HepG2 (cell line): ENCODE measurements around the gene THBS1. TPM values are rescaled to one million over a fixed set of nuclear protein-coding genes. Genes with fewer than 3 reads are reported as not detected.

Source experiments
- ATAC-seq: fragments of 200-7000 bp; cut with Tn5 transposase; 3 replicates; pipeline ENCODE4 v1.9.1; 2020; ENCODE audit warnings: mild to moderate bottlenecking, moderate library complexity
- BruUV-seq: library from RNA; stranded (reverse); fragments of 400-500 nt; replicated peaks from 2 replicates; lab custom pipeline; 2021; lab: Mats Ljungman, UMichigan
- CTCF ChIA-PET: fragments of 300-600 bp; formaldehyde crosslinking; extraction: SDS; loops from one replicate; lab custom pipeline; 2021; ENCODE audit warnings: low total read pairs, inconsistent platforms, low intra/inter-chr PET ratio; lab: Yijun Ruan, JAX
- POLR2A ChIA-PET: fragments of 350-600 bp; sonication (Branson Sonifier 250); formaldehyde crosslinking; loops from one replicate; lab custom pipeline; 2020; ENCODE audit warnings: antibody characterized with exemption, inconsistent platforms; lab: Yijun Ruan, JAX
- DNase-seq: peaks from one replicate; pipeline ENCODE4 v3.0.0-alpha.2; 2015; ENCODE audit warnings: low spot score
- FAIRE-seq: peaks from 3 replicates; lab custom pipeline; 2011; peaks lifted over from hg19 to GRCh38; lab: Jason Lieb, UNC
- H2AFZ ChIP-seq: one replicate; pipeline ENCODE4 v1.6.1; 2011; ENCODE audit warnings: low read length, inconsistent platforms
- H3K27ac ChIP-seq: fragments of 300-600 bp; 3 replicates; pipeline ENCODE4 v1.8.0; 2011; ENCODE audit warnings: mixed run types, mild to moderate bottlenecking, mixed read lengths, low read length, inconsistent platforms; ENCODE audit not compliant: insufficient read depth; ENCODE audit errors: extremely low read length
- H3K27me3 ChIP-seq, 2 experiments: fragments of 200-600 bp in 1 of 2; 2 replicates in 1 of 2; 3 replicates in 1 of 2; pipeline versions ENCODE4 v1.6.0 to v1.8.0; 2011; ENCODE audit warnings: low read length in 2 of 2, mild to moderate bottlenecking in 2 of 2, moderate library complexity in 2 of 2, inconsistent platforms in 1 of 2; ENCODE audit not compliant: insufficient read depth in 2 of 2, control insufficient read depth in 1 of 2
- H3K36me3 ChIP-seq, 2 experiments: fragments of 200-600 bp in 1 of 2; replicated peaks in 1 of 2; 2 replicates in 1 of 2; 3 replicates in 1 of 2; pipeline versions ENCODE4 v1.5.1 to v1.8.0; 2011; ENCODE audit warnings: low read length in 2 of 2, inconsistent platforms in 1 of 2; ENCODE audit not compliant: insufficient read depth in 2 of 2, control insufficient read depth in 1 of 2
- H3K4me1 ChIP-seq: 2 replicates; pipeline ENCODE4 v1.5.1; 2012; ENCODE audit warnings: low read length, inconsistent platforms; ENCODE audit not compliant: insufficient read depth
- H3K4me2 ChIP-seq: 2 replicates; pipeline ENCODE4 v1.6.0; 2011; ENCODE audit warnings: low read depth, low read length, inconsistent platforms
- H3K4me3 ChIP-seq, 3 experiments: fragments of 200-600 bp in 1 of 3; sonication (generic), shearing (Covaris generic) in 1 of 3; replicated peaks in 1 of 3; 2 replicates each; pipeline ENCODE4 v1.5.1; 2011 to 2016; ENCODE audit warnings: low read length in 3 of 3, inconsistent platforms in 2 of 3, low read depth in 2 of 3, mild to moderate bottlenecking in 2 of 3, control low read depth in 1 of 3, mixed read lengths in 1 of 3; ENCODE audit not compliant: insufficient read depth in 1 of 3
- H3K79me2 ChIP-seq: one replicate; pipeline ENCODE4 v1.6.1; 2011; ENCODE audit warnings: low read length, inconsistent platforms; ENCODE audit not compliant: insufficient read depth
- H3K9ac ChIP-seq: 2 replicates; pipeline ENCODE4 v1.6.0; 2011; ENCODE audit warnings: mild to moderate bottlenecking, low read depth, low read length, inconsistent platforms; ENCODE audit not compliant: insufficient read depth
- H3K9me3 ChIP-seq: 2 replicates; pipeline ENCODE4 v1.5.1; 2012; ENCODE audit warnings: mild to moderate bottlenecking, low read length
- H4K20me1 ChIP-seq: 2 replicates; pipeline ENCODE4 v1.6.0; 2011; ENCODE audit warnings: inconsistent platforms, mild to moderate bottlenecking, low read length, moderate library complexity; ENCODE audit not compliant: insufficient read depth
- CHD4 ChIP-seq: fragments of 200-600 bp; sonication (generic); IDR thresholded peaks from 2 replicates; pipeline ENCODE4 v1.7.0; 2017; ENCODE audit warnings: mild to moderate bottlenecking, low read length, borderline replicate concordance
- ELK4 ChIP-seq: sonication (generic); formaldehyde crosslinking; IDR thresholded peaks from 2 replicates; pipeline ENCODE4 v1.9.0; 2021; ENCODE audit warnings: missing genetic modification reagents, borderline replicate concordance
- KDM2A ChIP-seq: sonication (generic); formaldehyde crosslinking; IDR thresholded peaks from 2 replicates; pipeline ENCODE4 v1.4.0; 2020; ENCODE audit warnings: low read depth, missing genetic modification reagents, borderline replicate concordance
- KIAA2018 ChIP-seq: sonication (generic); formaldehyde crosslinking; IDR thresholded peaks from 2 replicates; pipeline ENCODE4 v1.5.0; 2020; ENCODE audit warnings: mild to moderate bottlenecking, missing genetic modification reagents, borderline replicate concordance
- KLF11 ChIP-seq: IDR thresholded peaks from 2 replicates; pipeline ENCODE4 v1.6.1; 2016; ENCODE audit warnings: missing compliant biosample characterization
- NFE2L1 ChIP-seq: sonication (generic); formaldehyde crosslinking; IDR thresholded peaks from 2 replicates; pipeline ENCODE4 v1.4.0; 2020; ENCODE audit warnings: missing genetic modification reagents, mild to moderate bottlenecking, borderline replicate concordance
- TCF7L2 ChIP-seq: IDR thresholded peaks from 2 replicates; pipeline ENCODE4 v1.6.1; 2011; ENCODE audit warnings: mild to moderate bottlenecking, low read depth, low read length, moderate library complexity
- THAP11 ChIP-seq: IDR thresholded peaks from 2 replicates; pipeline ENCODE4 v1.6.1; 2016; ENCODE audit warnings: missing biosample characterization, missing genetic modification reagents
- ZBTB33 ChIP-seq: sonication (generic); formaldehyde crosslinking; IDR thresholded peaks from 2 replicates; pipeline ENCODE4 v1.4.0; 2020; ENCODE audit warnings: missing genetic modification reagents
- ZNF468 ChIP-seq: sonication (generic); formaldehyde crosslinking; IDR thresholded peaks from 2 replicates; pipeline ENCODE4 v1.8.0; 2022; ENCODE audit warnings: mild to moderate bottlenecking, moderate library complexity, missing genetic modification reagents
- ZNF616 ChIP-seq: sonication (generic); formaldehyde crosslinking; IDR thresholded peaks from 2 replicates; pipeline ENCODE4 v1.5.0; 2020; ENCODE audit warnings: low read depth, mild to moderate bottlenecking, missing genetic modification reagents
- ZNF639 ChIP-seq: conservative IDR thresholded peaks from 2 replicates; pipeline ENCODE4 v1.6.1; 2018; ENCODE audit warnings: missing genetic modification reagents
- ZNF83 ChIP-seq: sonication (generic); formaldehyde crosslinking; IDR thresholded peaks from 2 replicates; pipeline ENCODE4 v1.4.0; 2020; ENCODE audit warnings: missing genetic modification reagents, mild to moderate bottlenecking, borderline replicate concordance
- WGBS: methylation state at CpG from one replicate; pipeline ENCODE4 v1.1.6; 2017; ENCODE audit warnings: low lambda C conversion rate; 5-methylcytosine and 5-hydroxymethylcytosine counted together
- in situ Hi-C: cut with HindIII; loops from 2 replicates; pipeline ENCODE4 v1.10.0; 2017; ENCODE audit warnings: low pct_unique_long_range_greater_than_20kb; ENCODE audit not compliant: extremely low pct_ligation_motif_present
- intact Hi-C: fragments of 100-400 bp; cut with micrococcal nuclease; formaldehyde crosslinking; loops from one replicate; pipeline ENCODE4 v1.10.0; 2022; ENCODE audit not compliant: unreplicated experiment
- polyA plus RNA-seq, 8 experiments: library from polyadenylated mRNA; depleted of rRNA in 3 of 8; stranded (reverse) in 7 of 8; unstranded in 1 of 8; fragments of >200 nt; fragmentation: Illumina TruSeq in 4 of 8; extraction: Trizol in 4 of 8; gene quantifications; 2 replicates each; pipeline versions ENCODE4 v1.2.1 to v1.2.3, GENCODE V29; 2011 to 2016; ENCODE audit warnings: low read depth in 4 of 8, missing spikeins in 1 of 8, mixed read lengths in 1 of 8; ENCODE audit not compliant: insufficient read depth in 1 of 8
- total RNA-seq, 5 experiments: library from RNA; depleted of rRNA; stranded (reverse); fragments of >200 nt; fragmentation: Illumina TruSeq; extraction: Trizol; gene quantifications; 2 replicates each; pipeline ENCODE4 v1.2.3, GENCODE V29; 2016; ENCODE audit warnings: low read depth in 1 of 5

Gene THBS1
- total and polyA plus RNA-seq, 2 of the 13 experiments (the other 11 are each of a cell fraction or from before 2014, with no cell fraction given) = 54.7 to 67.1 TPM

GRCh38 chr15:39638041-39638440 lies 57.2 kb downstream of the THBS1 start:
- BruUV-seq = no TSS peak
- no peaks in the 10 kb centered on the region for H3K9me3 ChIP-seq
- no peak overlapping the region for H3K4me2 ChIP-seq
- peaks cover 33% of the 10 kb centered on the region for H3K4me1 ChIP-seq
- POLR2A ChIA-PET = no interaction called here
- no peaks in the 10 kb centered on the region for H3K27me3 ChIP-seq
- DNase-seq (no peak), ATAC-seq (no peak), FAIRE-seq (no peak)
- no peak overlapping the region for H3K27ac ChIP-seq
- H3K9ac ChIP-seq = no peak overlapping the region
- H4K20me1 ChIP-seq = no peaks in the 10 kb centered on the region
- CTCF ChIA-PET = no interaction called here
- 93% methylated on average over 1 of the region's 1 CpG for WGBS
- H3K36me3 ChIP-seq = no peaks in the 10 kb centered on the region
- H2AFZ ChIP-seq = no peak overlapping the region
- in situ Hi-C loops (no loop called here), intact Hi-C loops (no loop called here)
- no peaks in the 10 kb centered on the region for H3K79me2 ChIP-seq
- no peak overlapping the region for H3K4me3 ChIP-seq
- TF ChIP-seq THAP11 (CRISPR knock-in tag) = no peak
- no peak for TF ChIP-seq ELK4
- TF ChIP-seq ZBTB33 (CRISPR knock-in tag) = no peak
- TF ChIP-seq KDM2A (CRISPR knock-in tag) = no peak
- TF ChIP-seq NFE2L1 (CRISPR knock-in tag) = no peak
- no peak for TF ChIP-seq ZNF83 (CRISPR knock-in tag)
- TF ChIP-seq TCF7L2 = no peak
- TF ChIP-seq KIAA2018 = no peak
- TF ChIP-seq ZNF639 (CRISPR knock-in tag) = no peak
- TF ChIP-seq ZNF616 (CRISPR knock-in tag) = no peak
- no peak for TF ChIP-seq CHD4
- no peak for TF ChIP-seq KLF11
- no peak for TF ChIP-seq ZNF468 (CRISPR knock-in tag)
